DMS 273 (cell line): Measurements from ENCODE around the gene LDLRAD2.
A peak's percentile ranks its signal among the peaks of the same experiment; 100 is the strongest.
"Not testable (repeated sequence)": the region's sequence is repeated elsewhere in the genome, so short reads cannot be mapped to it uniquely, and the experiment has no call there.

Source experiments
- DNase-seq: peaks from one replicate; lab custom pipeline; 2025; ENCODE audit not compliant: unreplicated experiment; lab: John Stamatoyannopoulos, UW

Gene LDLRAD2, protein sequence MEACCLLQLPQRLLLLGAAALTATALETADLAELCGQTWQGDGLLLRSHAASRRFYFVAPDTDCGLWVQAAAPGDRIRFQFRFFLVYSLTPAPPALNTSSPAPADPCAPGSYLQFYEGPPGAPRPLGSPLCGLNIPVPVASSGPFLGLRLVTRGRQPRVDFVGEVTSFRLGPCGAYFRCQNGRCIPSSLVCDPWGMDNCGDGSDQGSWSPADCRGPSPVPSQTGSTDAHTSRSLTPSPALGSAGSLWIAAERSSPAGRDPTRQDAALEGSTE

DNA sequence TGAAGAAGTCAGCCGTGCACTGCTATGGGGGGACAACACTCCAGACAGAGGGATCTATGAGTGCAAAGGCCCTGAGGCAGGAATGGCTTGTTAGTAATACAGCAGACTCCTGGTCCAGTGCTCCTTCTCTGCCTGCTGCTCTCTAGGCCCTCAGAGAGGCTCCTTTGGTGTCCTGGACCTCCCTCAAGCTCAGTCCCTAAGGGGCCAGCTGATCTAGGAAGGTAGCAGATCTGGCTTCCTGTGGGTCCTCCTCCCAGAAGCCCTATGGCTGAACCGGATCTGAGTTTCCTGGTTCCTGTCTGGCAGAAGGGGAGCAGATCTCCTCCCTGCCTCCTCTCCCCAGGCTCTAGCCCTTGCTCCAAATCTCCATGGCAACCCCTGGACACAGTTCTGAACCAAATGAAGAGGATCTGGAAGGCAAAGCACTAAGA lies at the start of gene LDLRAD2:
Gene LDLRAD2, plus strand, starts transcription at position 391 of the 431 bp plus-strand sequence. CDS start 187 bp downstream, outside the sequence.
- peak; percentile 27 for DNase-seq

DNA sequence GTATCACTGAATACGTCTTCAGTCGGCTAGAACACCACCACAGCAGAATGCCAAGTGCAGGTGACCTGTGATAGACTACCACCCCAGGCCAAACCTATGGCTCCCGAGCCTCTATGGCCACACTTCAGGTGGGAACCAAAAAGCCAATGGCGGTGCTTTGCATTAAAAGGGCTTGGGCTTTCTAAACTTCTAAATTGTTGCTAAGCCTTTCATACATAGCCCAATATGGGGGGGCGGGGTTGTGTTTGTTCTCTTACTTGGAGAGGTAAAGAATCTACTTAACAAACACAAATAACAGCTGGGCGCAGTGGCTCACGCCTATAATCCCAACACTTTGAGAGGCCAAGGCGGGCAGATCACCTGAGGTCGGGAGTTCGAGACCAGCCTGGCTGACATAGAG lies 48.8 kb upstream of the LDLRAD2 start:
- no peak for DNase-seq

GRCh38 chr1:21763694-21764419 lies 48.2 kb upstream of the LDLRAD2 start:
- no peak for DNase-seq

GRCh38 chr1:21764615-21765423 lies 47.2 kb upstream of the LDLRAD2 start:
- DNase-seq, result peak; percentile 63

GRCh38 chr1:21766210-21766609 lies 45.9 kb upstream of the LDLRAD2 start:
- no peak for DNase-seq

GRCh38 chr1:21767106-21767505 lies 45.0 kb upstream of the LDLRAD2 start:
- DNase-seq, result not testable (repeated sequence)

GRCh38 chr1:21770201-21770600 lies 41.9 kb upstream of the LDLRAD2 start:
- no peak for DNase-seq

DNA sequence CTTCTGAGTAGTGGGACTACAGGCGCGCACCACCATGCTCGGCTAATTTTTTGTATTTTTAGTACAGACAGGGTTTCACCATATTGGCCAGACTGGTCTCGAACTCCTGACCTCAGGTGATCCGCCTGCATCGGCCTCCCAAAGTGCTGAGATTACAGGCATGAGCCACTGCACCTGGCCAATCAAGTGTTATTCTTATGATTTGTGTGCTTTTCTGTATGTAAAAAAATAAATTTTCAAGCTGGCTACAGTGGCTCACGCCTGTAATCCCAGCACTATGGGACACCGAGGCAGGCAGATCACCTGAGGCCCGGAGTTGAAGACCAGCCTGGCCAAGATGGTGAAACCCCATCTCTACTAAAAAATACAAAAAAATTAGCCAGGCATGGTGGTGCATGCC lies 41.5 kb upstream of the LDLRAD2 start:
- not testable (repeated sequence) for DNase-seq

- DNase-seq, result not testable (repeated sequence)
Measured at GRCh38 chr1:21771672-21772071, 40.4 kb upstream of the LDLRAD2 start.

GRCh38 chr1:21773585-21773984 lies 38.5 kb upstream of the LDLRAD2 start:
- DNase-seq, result no peak

- no peak for DNase-seq
Measured at GRCh38 chr1:21774835-21775549, 37.1 kb upstream of the LDLRAD2 start.

DNA sequence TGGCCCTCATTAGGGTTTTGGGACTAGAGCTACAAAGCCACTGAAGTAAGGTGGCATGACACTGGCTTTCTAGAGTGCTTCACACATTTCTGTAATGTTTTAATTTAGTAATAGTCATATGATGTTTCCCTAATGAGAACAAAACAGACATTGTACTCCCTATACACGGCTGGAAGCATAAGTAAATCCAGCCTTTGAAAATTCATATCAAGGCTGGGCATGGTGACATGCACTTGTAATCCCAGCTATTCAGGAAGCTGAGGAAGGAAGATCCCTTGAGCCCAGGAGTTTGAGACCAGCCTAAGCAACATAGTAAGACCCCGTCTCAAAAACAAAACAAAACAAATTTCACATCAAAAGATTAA lies 36.5 kb upstream of the LDLRAD2 start:
- DNase-seq, result no peak

GRCh38 chr1:21775985-21776562 lies 36.0 kb upstream of the LDLRAD2 start:
- no peak for DNase-seq

DNA sequence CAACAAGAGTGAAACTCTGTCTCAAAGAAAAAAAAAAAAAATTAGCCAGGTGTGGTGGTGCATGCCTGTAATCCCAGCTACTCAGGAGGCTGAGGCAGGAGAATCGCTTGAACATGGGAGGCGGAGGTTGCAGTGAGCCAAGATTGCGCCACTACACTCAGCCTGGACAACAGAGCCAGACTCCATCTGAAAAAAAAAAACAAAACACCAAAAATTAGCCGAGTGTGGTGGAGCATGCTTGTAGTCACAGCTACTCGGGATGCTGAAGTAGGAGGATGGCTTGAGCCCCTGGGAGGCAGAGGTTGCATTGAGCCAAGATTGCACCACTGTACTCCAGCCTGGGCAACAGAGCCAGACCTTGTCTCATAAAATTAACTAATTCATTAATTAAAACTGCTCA lies 35.1 kb upstream of the LDLRAD2 start:
- DNase-seq, result not testable (repeated sequence)

DNA sequence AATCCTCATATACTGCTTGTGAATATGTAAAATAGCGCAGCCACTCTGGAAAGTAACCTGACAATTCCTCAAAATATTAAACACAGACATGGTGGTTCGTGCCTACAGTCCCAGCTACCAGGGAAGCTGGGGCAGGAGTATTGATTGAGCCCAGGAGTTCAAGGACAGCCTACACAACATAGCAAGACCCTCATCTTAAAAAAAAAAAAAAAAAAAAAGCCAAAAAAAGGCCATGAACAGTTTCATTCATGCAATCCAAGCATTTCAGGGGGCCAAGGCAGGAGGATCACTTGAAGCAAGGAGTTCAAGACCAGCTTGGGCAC lies 33.7 kb upstream of the LDLRAD2 start:
- no peak for DNase-seq

- no peak for DNase-seq
Measured at GRCh38 chr1:21779613-21780521, 32.2 kb upstream of the LDLRAD2 start.

- DNase-seq, result peak; percentile 56
Measured at GRCh38 chr1:21781815-21782348, 30.2 kb upstream of the LDLRAD2 start.

GRCh38 chr1:21782349-21782867 lies 29.7 kb upstream of the LDLRAD2 start:
- peak; percentile 89 for DNase-seq
